ENCODE measurements around the gene HFE.

DNA sequence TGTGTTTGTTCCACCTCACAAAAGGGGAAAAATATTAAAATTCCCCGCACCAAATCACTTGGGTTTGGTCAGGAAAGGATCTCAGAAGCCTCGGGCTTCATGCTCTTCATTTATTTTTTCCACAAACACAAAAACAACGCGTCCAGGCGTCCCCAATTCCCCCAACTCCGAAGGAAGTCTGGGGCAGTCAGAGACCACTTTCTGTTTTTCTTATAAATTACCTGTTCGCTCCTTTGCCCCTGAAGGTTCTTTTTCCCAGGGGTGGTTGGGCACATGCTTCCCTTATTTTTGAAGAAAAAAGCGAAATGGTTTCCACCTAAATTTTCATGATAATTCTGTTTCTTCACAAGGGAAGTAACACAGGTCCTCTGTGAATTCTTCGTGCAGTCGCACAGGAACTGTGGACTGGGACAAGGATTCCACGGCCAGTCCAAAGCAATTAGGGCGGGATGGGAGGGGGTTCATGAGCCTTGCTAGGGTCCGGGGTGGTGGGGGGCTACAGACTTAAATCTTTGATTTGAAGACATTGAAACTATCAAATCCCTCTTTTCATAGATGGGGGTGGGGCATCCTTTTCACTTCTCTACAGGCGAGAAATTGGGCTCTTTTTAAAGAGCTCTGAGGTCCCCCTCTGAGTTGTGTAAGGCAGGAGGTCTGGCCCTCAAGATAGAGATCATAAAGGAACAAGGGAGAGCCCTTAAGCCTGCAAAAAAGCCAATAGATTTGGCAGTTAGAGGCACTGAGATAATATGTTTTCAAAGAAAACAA, 30.5 kb upstream of the HFE start:
- TF ChIP-seq POLR2A (IDR thresholded peaks at IDR 0.05) (no peak), POLR2AphosphoS5 (IDR thresholded peaks at IDR 0.05) (no peak), EP300 (IDR thresholded peaks at IDR 0.05) (no peak)
- TF ChIP-seq, protein P1, sequence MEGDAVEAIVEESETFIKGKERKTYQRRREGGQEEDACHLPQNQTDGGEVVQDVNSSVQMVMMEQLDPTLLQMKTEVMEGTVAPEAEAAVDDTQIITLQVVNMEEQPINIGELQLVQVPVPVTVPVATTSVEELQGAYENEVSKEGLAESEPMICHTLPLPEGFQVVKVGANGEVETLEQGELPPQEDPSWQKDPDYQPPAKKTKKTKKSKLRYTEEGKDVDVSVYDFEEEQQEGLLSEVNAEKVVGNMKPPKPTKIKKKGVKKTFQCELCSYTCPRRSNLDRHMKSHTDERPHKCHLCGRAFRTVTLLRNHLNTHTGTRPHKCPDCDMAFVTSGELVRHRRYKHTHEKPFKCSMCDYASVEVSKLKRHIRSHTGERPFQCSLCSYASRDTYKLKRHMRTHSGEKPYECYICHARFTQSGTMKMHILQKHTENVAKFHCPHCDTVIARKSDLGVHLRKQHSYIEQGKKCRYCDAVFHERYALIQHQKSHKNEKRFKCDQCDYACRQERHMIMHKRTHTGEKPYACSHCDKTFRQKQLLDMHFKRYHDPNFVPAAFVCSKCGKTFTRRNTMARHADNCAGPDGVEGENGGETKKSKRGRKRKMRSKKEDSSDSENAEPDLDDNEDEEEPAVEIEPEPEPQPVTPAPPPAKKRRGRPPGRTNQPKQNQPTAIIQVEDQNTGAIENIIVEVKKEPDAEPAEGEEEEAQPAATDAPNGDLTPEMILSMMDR (IDR thresholded peaks at IDR 0.05): no peak

Data from sigmoid colon (tissue), 4 donors.